Right atrium auricular region (tissue), 2 donors: ENCODE measurements around the gene C5. TPM values are rescaled to one million over a fixed set of nuclear protein-coding genes. Genes with fewer than 3 reads are reported as not detected.

Experiments used
- DNase-seq: peaks from one replicate; pipeline ENCODE4 v3.0.0-alpha.2; 2019; ENCODE audit warnings: low spot score
- H3K27ac ChIP-seq, 2 donors: fragments of 200-600 bp; sonication (generic); 1 replicate in 1 of 2; 2 replicates in 1 of 2; pipeline ENCODE4 v1.5.1; 2016 to 2019
- H3K27me3 ChIP-seq, 2 donors: fragments of 200-600 bp; sonication (generic); one replicate each; pipeline versions ENCODE4 v1.5.1 to v1.6.0; 2017 to 2019
- H3K36me3 ChIP-seq: fragments of 200-600 bp; sonication (generic); one replicate; pipeline ENCODE4 v1.5.1; 2016
- H3K4me1 ChIP-seq, 2 donors: fragments of 200-600 bp; sonication (generic); one replicate each; pipeline versions ENCODE4 v1.5.1 to v1.6.0; 2017 to 2019
- H3K4me3 ChIP-seq, 2 donors: fragments of 200-600 bp; sonication (generic); 1 replicate in 1 of 2; 2 replicates in 1 of 2; pipeline ENCODE4 v1.5.1; 2017 to 2019; ENCODE audit warnings: mild to moderate bottlenecking in 1 of 2, moderate library complexity in 1 of 2
- H3K9me3 ChIP-seq, 2 donors: fragments of 200-600 bp; sonication (generic); one replicate each; pipeline ENCODE4 v1.5.1; 2019
- total RNA-seq, 2 donors: library from RNA; depleted of rRNA; stranded (reverse); fragments of >200 nt; gene quantifications; one replicate each; pipeline ENCODE4 v1.1.0, GENCODE V29; 2016
- TF ChIP-seq, protein P1 (sequence below), 2 donors: fragments of 200-600 bp; sonication (generic); IDR thresholded peaks; one replicate each; pipeline ENCODE4 v1.5.1; 2019; ENCODE audit warnings: antibody characterized with exemption in 2 of 2

C5 gene
- total RNA-seq, 2 donors from 2014 or later = 0.82 to 1.1 TPM

- DNase-seq = no peak
- TF ChIP-seq, protein P1, sequence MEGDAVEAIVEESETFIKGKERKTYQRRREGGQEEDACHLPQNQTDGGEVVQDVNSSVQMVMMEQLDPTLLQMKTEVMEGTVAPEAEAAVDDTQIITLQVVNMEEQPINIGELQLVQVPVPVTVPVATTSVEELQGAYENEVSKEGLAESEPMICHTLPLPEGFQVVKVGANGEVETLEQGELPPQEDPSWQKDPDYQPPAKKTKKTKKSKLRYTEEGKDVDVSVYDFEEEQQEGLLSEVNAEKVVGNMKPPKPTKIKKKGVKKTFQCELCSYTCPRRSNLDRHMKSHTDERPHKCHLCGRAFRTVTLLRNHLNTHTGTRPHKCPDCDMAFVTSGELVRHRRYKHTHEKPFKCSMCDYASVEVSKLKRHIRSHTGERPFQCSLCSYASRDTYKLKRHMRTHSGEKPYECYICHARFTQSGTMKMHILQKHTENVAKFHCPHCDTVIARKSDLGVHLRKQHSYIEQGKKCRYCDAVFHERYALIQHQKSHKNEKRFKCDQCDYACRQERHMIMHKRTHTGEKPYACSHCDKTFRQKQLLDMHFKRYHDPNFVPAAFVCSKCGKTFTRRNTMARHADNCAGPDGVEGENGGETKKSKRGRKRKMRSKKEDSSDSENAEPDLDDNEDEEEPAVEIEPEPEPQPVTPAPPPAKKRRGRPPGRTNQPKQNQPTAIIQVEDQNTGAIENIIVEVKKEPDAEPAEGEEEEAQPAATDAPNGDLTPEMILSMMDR (IDR thresholded peaks at IDR 0.05) = no peak
- no peaks in the 10 kb centered on the region for H3K27me3 ChIP-seq
- H3K4me3 ChIP-seq = no peak overlapping the region
- peaks cover 10% of the 10 kb centered on the region for H3K36me3 ChIP-seq
- no peaks in the 10 kb centered on the region for H3K9me3 ChIP-seq
- no peaks in the 10 kb centered on the region for H3K4me1 ChIP-seq
- no peak overlapping the region for H3K27ac ChIP-seq
Measured at GRCh38 chr9:120909904-120910303, 140.2 kb downstream of the C5 start.

DNA sequence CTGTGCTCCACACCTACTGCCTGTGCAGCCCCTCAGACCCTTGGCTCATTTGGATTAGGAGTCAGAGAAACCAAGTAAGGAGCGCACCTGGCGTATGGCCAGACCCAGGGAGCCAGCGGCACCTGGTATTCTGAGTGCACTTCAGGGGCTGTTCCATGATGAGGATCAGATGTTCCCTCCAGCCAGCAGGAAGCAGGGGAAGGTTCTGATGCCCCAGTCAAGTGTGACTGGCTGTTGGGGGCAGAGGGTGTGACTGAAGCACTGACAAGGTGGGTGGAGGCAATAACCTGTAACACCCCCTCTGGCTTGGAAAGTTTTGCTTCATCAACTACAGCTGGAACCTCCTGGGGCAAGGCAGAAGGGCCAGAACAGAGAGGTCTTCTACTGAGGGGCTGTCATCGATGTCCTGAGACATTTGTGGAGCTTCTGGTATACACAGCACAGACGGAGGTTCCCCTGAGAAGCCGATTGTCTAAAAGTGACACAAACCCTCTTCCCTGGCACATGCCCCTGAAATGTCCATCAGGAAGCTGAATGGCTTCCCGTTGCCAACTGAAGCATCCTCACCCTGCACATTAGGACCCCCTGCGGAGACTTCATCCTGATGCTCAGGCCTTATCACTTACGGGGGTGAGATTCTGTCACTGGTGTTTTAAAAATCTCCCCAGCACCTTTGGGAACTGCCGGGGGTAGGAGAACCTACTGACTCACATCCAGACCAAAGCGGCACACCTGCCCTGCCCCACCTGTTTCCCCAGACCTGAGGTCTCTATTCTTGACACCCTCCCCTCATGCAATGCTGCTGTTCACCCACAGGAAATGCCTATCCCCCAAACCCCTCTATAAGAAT lies 144.5 kb downstream of the C5 start:
- peaks cover 4% of the 10 kb centered on the region for H3K36me3 ChIP-seq
- H3K27me3 ChIP-seq = no peaks in the 10 kb centered on the region
- no peaks in the 10 kb centered on the region for H3K4me1 ChIP-seq
- H3K27ac ChIP-seq = no peak overlapping the region
- DNase-seq = no peak
- H3K9me3 ChIP-seq = no peaks in the 10 kb centered on the region
- H3K4me3 ChIP-seq = no peak overlapping the region
- TF ChIP-seq, protein P1 (IDR thresholded peaks at IDR 0.05) = no peak

GRCh38 chr9:120904978-120905301 lies 145.1 kb downstream of the C5 start:
- Histone ChIP-seq H3K27ac (no peak overlapping the region), H3K36me3 (peaks cover 4% of the 10 kb centered on the region)

GRCh38 chr9:120904061-120904977 lies 145.8 kb downstream of the C5 start:
- Histone ChIP-seq H3K4me1 (no peaks in the 10 kb centered on the region), H3K9me3 (no peaks in the 10 kb centered on the region), H3K27me3 (no peaks in the 10 kb centered on the region), H3K4me3 (no peak overlapping the region), H3K27ac (no peak overlapping the region), H3K36me3 (peaks cover 4% of the 10 kb centered on the region)
- no peak for DNase-seq
- TF ChIP-seq, protein P1 (IDR thresholded peaks at IDR 0.05) = no peak

More at GRCh38 chr9:120904978-120905301, 145.1 kb downstream of the C5 start:
- no peak for DNase-seq
- Histone ChIP-seq H3K4me3 (no peak overlapping the region), H3K27me3 (no peaks in the 10 kb centered on the region), H3K4me1 (no peaks in the 10 kb centered on the region), H3K9me3 (no peaks in the 10 kb centered on the region)
- TF ChIP-seq, protein P1 (IDR thresholded peaks at IDR 0.05) = no peak

DNA sequence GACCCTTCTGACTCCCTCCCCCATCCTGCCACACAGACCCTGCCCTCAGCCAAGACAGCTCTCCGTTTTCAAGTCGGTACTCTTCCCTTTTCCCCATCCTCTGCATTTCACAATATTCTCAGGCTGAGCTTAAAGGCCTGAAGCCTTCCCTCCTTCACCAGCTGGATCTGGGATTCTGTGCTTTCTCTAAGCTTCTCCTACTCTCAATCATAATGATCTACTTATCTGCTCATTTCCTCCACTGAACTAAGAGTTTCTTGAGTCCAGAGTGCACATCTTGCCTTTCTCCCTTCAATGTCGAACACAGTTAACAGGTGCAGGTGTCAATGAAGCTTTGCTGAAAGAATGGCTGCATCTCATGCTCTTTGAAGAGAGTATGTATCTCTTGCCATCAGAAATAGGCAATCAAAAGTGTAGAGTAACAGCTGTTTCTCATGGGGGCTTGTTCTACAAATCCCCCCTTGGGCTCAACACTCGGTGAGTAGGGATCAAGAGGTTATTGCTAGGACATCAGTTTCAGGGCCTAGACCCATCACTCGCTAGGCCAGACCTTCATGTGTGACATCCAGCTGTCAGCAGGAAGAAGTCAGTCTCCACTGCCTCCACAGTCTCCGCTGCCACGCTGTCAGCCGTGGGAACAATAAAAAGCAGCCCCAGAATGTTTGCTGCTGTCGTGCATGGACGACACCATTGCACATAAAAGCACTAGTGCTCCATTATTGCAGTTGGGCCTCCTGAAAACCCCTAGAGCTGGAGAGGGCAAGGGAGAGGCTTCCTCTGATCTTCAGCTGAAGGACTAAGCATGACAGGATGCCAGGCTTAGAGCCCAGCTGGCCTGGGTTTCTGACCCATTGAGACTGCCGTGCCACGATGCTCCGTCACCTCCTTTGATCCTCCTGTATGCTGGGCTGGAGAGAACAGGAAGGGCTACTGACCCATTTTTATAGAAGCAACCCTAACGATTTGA lies 147.2 kb downstream of the C5 start:
- no peaks in the 10 kb centered on the region for H3K27me3 ChIP-seq
- H3K4me1 ChIP-seq = no peaks in the 10 kb centered on the region
- H3K4me3 ChIP-seq = no peak overlapping the region
- no peak for DNase-seq
- H3K36me3 ChIP-seq = no peaks in the 10 kb centered on the region
- H3K9me3 ChIP-seq = no peaks in the 10 kb centered on the region
- no peak overlapping the region for H3K27ac ChIP-seq
- TF ChIP-seq, protein P1 (IDR thresholded peaks at IDR 0.05) = no peak
